RKO (cell line): ENCODE measurements around the gene METTL1.
"Not testable (repeated sequence)": the region's sequence is repeated elsewhere in the genome, so short reads cannot be mapped to it uniquely, and the experiment has no call there.

Experiments used
- DNase-seq: peaks from one replicate; pipeline ENCODE4 v3.0.0-alpha.2; 2016; ENCODE audit warnings: low spot score

Gene METTL1

DNA sequence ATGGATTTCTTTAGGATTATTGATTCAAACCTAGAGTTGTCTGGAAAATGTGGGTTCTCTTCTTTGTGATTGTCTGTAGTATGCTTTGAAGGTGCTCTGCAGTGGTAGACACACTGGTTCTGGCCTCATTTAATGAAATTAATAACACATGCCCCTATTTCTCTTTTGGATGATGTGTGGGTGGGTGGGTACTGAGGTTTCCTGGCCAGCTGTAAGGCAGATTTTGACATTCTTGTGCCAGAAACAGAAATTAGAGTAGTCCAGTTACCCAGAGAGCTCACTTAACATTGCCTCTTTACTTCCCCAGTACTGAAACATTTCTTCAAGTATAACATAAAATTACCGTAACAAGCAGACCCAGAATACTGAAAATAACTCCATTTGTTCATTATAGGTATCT lies 25.1 kb upstream of the METTL1 start:
- no peak for DNase-seq

- DNase-seq = peak; percentile 32
These were observed 23.4 kb upstream of the METTL1 start for GRCh38 chr12:57795354-57795753.

- peak; percentile 86 for DNase-seq
These were observed 22.0 kb upstream of the METTL1 start for GRCh38 chr12:57793920-57794319.

DNA sequence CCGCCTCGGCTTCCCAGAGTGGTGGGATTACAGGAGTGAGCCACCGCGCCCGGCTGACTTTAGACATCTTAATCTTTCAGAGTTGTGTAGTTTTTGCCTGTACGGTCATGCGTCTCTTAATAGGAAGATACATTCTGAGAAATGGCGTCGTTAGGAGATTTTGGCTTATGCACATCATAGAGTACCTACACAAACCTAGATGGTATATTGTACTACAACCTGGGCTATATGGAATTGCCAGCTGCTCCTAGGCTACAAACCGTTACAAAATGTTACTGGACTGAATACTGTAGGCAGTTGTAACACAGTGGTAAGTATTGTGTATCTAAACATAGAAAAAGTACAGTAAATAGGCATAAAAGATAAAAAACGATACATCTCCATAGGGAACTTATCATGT lies 12.0 kb upstream of the METTL1 start:
- no peak for DNase-seq

- DNase-seq = no peak
These were observed 11.5 kb upstream of the METTL1 start for GRCh38 chr12:57783466-57783801.

DNA sequence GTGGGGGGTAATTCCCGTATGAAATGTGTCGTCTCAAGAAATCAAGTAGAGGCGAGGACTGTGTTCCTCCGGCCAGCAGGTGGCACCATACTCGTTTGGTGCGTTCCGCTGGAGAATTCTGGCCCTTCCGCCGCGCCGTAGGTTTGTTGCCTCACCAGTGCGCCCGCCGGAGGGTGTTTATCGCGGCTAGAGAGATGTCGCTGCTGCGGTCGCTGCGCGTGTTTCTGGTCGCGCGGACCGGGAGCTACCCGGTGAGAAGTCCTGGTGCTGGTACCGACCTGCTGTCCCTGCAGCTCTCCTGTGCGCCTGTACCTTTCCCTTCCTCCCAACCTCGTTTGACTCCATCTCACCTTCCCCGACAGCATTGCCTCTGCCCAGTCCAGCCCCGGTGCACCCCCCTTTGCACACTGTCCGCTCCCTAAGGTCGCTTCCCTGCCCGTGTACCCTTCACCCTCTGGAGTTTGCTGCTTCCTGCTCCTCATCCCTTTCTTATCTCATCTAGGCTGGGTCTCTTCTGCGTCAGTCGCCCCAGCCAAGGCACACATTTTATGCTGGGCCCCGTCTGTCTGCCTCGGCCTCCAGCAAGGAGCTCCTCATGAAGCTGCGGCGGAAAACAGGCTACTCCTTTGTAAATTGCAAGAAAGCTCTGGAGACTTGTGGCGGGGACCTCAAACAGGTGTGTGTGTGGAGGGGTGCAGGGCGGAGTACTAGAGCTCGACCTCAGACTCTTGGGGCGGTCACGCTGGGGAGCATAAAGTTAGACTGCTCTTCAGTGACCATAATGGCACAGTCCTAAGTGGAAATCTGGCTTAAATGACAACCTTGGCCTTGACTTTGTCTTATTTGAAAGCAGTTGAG lies 10.9 kb upstream of the METTL1 start, which contains the start of gene TSFM:
TSS of gene TSFM (plus strand) at position 180 of the 858 bp plus-strand sequence. CDS start at position 195, 15 bp downstream.
- DNase-seq = peak; percentile 94

DNA sequence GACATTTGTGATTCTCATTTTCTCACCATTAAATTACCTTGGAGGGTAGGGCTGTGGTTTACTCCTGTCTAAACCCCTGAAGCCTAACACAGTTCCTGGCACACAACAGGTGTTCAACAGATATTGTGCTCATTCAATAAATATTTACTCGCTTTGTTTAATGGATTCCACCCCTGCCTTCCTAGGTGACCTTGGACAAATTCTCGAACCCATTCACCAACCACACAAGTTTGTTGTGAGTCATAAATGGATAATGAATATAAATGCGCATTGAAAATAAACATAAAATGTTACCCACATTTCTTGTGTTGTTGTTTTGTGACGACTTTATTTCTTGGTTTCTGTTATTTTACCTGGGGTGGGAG lies 10.3 kb upstream of the METTL1 start:
- DNase-seq = no peak

- no peak for DNase-seq
These were observed 9.9 kb upstream of the METTL1 start for GRCh38 chr12:57781801-57782200.

DNA sequence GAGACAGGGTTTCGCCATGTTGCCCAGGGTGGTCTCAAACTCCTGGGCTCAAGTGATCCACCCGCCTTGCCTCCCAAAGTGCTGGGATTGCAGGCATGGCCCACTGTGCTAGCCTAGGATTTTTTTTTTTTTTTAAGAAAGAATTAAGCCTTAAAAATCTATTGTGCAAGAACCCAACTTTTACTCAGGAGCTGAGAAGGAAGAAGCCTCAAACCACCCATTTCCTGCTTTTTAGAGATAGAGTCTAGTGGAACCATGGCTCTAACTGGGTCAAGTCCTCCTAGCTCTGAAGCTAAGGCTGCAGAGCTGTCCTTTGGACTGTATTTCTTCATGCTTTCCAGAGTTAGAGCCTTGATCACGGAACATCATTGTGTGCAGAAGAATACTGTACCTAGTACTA lies 9.3 kb upstream of the METTL1 start:
- no peak for DNase-seq

DNA sequence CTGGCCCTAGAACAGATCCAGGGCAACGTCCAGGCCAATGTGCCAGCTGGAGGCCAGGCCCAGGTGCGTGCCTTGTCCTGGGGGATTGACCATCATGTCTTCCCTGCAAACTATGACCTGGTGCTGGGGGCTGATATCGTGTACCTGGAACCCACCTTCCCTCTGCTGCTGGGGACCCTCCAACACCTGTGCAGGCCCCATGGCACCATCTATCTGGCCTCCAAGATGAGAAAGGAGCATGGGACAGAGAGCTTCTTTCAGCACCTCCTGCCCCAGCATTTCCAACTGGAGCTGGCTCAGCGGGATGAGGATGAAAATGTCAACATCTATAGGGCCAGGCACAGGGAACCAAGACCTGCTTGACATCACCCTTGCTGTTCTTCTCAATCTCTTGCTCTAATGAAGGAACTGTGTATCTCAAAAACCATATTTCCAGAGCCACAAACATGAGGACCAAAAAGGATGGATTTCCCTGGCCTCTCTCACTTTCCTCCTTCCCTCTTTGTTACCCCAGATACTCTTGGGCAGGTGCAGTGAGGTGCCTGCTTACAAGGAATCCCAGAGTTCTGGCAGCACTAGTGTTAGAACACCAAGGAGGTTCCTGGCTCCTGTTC lies 8.5 kb upstream of the METTL1 start:
- no peak for DNase-seq

DNA sequence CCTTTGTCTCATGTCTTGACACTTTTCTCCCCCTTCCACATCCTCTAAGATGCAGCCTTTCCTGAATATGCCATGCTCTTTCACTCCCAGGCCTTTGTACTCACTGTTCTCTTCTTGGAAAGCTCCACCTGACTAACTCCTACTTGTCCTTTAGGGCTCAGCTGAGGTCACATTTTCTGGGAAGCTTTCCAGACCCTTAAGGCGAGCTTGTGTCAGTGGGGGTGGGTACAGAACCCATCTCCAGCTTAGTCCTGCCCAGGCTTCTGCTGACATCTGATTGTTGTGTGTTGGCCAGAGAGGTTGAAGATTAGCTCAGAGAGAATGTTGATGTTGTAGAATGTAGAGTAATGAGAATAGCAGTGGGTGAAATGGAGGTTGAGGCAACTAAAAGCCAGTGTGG lies 7.8 kb upstream of the METTL1 start:
- DNase-seq = no peak

GRCh38 chr12:57777911-57778310 lies 6.0 kb upstream of the METTL1 start:
- no peak for DNase-seq

- no peak for DNase-seq
These were observed 5.5 kb upstream of the METTL1 start for GRCh38 chr12:57777367-57777766.

DNA sequence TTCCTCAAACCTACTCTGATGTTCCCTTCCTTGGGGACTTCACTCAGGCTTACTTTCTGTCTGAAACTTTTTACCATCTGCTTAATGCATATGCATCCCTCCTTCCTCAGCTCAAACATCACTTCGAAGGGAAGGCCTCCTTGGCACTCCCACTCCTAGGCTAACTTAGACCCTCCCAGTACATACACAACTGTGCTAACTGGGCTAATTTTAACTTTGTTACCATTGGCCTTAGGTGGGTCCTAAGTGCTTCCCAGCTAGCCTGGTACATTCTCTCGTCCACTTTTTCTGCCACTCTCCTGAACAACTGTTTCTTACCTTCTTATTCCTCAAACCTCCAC lies 4.3 kb upstream of the METTL1 start:
- no peak for DNase-seq

- DNase-seq = peak; percentile 47
These were observed 3.8 kb upstream of the METTL1 start for GRCh38 chr12:57775563-57776246.

GRCh38 chr12:57775044-57775443 lies 3.1 kb upstream of the METTL1 start:
- no peak for DNase-seq

GRCh38 chr12:57774634-57775033 lies 2.7 kb upstream of the METTL1 start:
- not testable (repeated sequence) for DNase-seq

- peak; percentile 66 for DNase-seq
These were observed 771 bp upstream of the METTL1 start, which contains the start of gene EEF1AKMT3 for GRCh38 chr12:57772429-57773322. Gene EEF1AKMT3 (plus strand): TSS chr12:57772614. CDS start chr12:57772725, 111 bp downstream.

DNA sequence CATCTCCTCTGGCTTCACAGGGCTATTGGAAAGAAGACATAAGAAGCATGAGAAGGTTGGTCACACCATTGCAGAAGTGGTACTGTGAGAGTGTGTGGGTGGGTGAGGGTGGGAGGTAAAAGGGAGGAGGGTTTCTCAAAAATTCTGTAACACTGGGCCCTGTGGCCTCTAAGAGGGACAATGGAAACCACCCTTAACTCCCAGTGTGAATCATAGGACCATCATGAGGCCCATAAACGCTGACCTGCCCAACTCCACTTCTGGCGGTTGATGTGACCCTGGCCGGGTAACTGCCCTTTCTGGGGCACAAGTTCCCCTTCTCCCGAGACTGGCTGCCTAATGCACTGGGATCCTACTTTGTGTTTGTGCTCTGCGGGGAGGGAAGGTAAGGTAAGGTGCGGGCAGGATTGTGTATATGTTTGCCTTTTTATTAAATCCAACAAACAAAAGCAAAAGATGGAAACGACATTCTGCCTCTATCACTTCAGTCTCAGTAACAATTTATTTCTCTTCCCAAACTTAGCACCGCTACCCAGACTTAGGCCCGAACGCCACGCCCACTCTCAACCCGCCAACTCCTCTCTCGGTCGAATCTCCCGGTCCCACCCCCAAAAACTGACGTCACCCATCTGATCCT lies 551 bp downstream of the METTL1 start:
- peak; percentile 93 for DNase-seq

DNA sequence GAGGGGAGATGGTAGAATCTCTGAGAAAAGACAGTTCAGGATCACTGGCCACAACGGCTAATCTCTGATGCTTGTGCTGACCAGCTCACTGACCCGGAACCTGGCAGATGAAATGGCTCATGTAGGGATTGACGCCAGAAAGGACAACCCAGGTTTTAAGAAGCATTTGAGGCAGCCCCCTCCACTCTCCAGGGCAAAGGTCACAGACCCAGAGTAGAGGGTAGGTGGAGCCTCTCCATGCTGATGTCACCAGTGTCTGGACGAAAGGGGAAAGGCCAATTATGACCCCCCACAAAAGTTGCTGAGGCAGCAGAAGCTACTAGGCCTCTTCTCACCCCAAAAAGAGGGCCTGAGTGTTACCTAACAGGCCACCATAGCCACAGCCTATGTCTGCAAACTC lies 1.2 kb downstream of the METTL1 start:
- no peak for DNase-seq

- no peak for DNase-seq
These were observed 2.3 kb downstream of the METTL1 start for GRCh38 chr12:57769594-57769993.

GRCh38 chr12:57767876-57768275 lies 4.0 kb downstream of the METTL1 start:
- DNase-seq = no peak
